Fibroblast of villous mesenchyme (primary cell): Measurements from ENCODE around the gene ARMH1. TPM values are rescaled to one million over a fixed set of nuclear protein-coding genes. Genes with fewer than 3 reads are reported as not detected.

Experiments used
- DNase-seq: peaks from one replicate; pipeline ENCODE4 v3.0.0-alpha.2; 2010; ENCODE audit warnings: low read depth
- H3K4me3 ChIP-seq: 2 replicates; pipeline ENCODE4 v1.5.1; 2011; ENCODE audit warnings: low read depth, mild to moderate bottlenecking, low read length
- total RNA-seq: library from RNA; depleted of rRNA; stranded (reverse); fragments of >200 nt; gene quantifications from 2 replicates; pipeline ENCODE4 v1.2.3, GENCODE V29; 2012
- TF ChIP-seq, protein P1 (sequence below): IDR thresholded peaks from 2 replicates; pipeline ENCODE4 v1.5.1; 2012; ENCODE audit warnings: low read depth, mild to moderate bottlenecking, low read length; ENCODE audit not compliant: insufficient read depth

The ARMH1 gene
- total RNA-seq, 1 donor = 0.43 TPM

DNA sequence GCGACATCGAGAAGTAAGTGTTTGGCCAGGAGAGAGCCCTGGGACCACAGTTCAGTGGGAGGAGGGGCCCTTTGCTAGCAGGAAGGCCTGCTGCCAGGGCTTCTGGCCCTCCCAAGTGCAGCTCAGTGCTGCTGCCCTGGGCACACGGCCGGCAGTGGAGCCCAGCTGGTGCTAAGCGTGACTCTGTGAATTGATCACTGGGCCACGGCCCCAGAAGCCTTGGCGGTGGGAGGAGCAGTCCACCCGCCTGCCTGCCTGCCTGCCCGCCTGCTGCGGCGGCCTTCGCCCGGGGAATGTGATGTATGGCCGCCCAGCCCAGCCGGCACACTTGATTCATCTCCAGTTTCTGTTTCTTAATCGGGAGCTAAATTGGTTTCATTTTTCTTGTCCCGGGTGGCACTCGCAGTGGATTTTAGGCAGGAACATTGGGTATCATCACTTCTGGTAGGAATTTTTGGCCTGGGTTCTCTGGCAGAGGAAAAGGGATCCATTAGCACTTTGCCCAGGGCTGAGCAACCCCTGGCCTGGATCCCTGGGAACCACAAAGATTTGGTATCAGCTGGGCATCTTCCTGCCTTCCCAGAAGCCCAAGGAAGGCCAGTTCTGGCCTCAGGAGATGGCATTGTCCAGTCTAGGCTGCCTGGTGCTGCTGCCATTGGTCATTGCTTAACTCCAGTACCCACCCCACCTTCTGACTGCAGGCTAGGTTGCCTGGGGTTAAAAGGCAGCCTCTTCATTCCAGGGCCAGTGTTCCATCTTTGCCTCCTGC lies 28.9 kb upstream of the ARMH1 start:
- TF ChIP-seq, protein P1, sequence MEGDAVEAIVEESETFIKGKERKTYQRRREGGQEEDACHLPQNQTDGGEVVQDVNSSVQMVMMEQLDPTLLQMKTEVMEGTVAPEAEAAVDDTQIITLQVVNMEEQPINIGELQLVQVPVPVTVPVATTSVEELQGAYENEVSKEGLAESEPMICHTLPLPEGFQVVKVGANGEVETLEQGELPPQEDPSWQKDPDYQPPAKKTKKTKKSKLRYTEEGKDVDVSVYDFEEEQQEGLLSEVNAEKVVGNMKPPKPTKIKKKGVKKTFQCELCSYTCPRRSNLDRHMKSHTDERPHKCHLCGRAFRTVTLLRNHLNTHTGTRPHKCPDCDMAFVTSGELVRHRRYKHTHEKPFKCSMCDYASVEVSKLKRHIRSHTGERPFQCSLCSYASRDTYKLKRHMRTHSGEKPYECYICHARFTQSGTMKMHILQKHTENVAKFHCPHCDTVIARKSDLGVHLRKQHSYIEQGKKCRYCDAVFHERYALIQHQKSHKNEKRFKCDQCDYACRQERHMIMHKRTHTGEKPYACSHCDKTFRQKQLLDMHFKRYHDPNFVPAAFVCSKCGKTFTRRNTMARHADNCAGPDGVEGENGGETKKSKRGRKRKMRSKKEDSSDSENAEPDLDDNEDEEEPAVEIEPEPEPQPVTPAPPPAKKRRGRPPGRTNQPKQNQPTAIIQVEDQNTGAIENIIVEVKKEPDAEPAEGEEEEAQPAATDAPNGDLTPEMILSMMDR = no peak
- no peak for DNase-seq
- H3K4me3 ChIP-seq = no peak overlapping the region

DNA sequence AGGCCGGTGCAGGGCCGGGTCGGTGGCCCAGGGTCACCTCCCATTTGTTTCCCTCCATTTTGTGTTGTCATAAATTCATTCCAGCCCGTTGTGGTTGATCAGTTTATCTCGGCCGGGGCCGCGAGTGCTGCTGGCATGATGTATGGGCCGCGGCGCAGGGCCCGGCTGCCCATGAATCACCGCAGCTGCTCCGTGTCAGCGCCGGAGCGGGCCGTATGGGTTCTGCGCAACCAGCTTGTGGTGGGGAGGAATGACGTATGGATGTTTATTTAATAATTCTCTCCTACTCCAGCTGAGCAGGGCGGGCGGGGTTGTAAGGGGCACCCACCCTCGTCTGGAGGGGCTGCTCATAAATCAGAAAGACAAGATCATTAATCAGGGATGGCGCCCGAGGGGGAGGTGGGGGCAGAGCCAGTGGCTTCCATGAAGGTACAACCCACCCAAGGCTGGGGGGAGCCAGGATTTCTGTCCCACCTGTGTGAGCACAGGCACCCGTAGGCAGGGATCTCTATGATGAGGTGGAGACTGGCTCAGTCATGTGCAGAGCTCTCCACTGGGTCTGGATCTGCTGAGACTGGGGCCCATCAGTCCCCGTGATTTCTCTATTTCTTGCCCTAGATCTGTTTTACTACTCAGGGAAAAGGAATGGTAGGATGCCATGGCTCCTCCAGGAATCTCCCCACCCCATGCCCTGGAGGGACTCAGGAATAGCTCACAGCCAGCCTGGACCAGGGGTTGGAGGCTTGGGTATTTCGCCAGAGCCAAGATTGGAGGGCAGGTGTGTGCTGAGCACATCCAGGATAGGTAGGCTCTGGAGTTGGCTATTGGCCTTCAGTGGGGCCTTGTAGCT lies 28.0 kb upstream of the ARMH1 start:
- no peak for DNase-seq

DNA sequence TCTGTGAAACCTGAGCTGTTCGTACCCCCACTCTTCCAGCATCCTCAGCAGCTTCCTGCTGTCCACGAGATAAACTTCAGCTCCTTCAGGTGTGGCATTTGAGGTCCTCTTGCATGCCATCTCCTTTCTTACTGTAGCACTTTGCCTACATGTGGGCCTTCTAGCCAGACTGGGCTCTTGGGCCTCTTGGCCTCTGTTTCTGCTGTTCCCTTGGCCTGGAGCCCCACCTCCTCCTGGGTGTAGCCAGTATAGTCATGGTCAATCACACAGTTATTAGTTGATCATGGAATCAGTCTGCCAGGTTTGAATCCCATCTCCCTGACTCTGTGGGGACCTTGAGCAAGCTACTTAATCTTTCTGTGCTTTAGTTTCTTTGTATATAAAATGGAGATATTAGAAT lies 26.6 kb upstream of the ARMH1 start:
- no peak overlapping the region for H3K4me3 ChIP-seq
- no peak for DNase-seq
- TF ChIP-seq, protein P1 = no peak

More for the DNA sequence above, 28.0 kb upstream of the ARMH1 start:
- TF ChIP-seq, protein P1 = no peak
- no peak overlapping the region for H3K4me3 ChIP-seq

DNA sequence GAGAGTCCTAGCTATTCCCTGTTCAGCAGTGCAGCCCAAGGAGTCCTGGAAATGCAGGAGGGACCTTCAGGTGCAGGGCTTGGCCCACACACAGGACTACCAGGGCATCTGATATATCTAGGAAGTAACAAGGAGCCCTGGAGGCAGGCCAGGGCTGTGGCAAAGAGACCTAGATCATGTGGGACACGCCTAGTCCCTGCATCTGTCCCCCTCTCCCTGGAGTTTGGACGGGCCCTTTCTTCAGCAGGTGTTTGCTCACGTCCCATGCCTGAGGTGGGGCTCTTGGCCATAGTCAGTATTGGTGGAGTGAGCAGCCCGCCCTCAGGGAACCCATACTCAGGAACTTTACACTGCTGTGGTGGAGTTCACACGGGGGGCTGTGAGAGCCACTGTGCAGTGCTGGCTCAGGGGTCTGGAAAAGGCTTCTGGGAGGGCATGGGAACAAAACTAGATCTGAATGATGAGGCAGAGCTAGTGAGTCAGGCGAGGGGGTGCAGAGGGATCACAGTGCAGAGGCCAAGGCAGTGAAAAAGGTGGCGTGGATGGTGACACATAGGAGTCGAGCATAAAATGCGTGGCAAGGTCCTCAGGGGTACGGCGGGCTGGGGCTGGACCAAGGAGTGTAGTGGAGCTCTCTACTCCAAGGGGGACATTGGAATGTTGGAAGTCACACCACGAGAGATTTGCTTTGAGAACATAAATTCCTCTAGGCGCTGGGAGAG lies 25.8 kb upstream of the ARMH1 start:
- TF ChIP-seq, protein P1 = no peak
- no peak for DNase-seq
- no peak overlapping the region for H3K4me3 ChIP-seq

DNA sequence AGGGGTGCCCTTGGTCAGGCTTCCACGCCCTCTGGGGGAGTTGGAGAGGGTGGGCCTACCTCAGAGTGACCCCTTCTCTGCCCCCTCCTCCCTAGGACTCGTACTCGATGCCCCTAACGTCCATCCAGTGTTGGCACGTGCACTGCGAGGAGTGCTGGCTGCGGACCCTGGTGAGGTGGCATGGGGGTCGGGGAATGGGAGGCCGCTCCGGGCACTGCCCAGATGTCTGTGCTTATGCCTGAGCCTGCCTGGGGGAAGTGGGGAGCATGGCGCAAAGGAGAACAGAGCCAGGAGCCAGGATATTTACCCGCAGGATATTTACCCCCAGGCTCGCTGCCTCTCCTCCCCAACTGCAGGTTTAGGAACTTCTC lies 24.7 kb upstream of the ARMH1 start:
- no peak overlapping the region for H3K4me3 ChIP-seq
- DNase-seq = no peak
- TF ChIP-seq, protein P1 = no peak

DNA sequence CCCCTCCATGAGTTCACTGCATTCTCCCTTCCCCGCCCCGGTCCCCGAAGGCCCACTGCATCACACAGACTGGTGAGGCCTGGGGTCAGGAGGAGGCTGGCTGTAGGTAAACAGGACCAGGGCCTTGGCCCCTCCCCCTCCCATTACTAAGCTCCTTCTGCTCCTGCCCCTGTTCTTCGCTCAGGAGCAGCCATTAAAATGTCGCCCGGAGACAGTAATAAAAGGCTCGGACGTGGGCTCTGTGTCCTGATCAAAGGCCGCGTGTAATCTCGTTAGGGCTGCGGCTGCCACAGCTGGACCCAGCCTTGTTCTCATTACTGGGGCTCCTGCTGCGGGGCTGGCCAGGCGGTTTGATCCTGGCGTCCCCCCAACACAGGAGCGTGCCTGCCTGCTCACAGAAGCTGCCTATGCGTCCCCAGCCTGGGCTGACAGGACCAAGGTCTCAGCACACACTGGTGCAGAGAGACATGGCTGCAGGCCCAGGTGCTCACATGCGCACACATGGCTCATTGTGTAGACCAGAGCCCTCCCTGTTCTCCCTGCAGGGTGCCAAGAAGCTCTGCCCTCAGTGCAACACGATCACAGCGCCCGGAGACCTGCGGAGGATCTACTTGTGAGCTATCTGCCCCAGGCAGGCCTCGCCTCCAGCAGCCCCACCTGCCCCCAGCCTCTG lies 24.2 kb upstream of the ARMH1 start:
- no peak overlapping the region for H3K4me3 ChIP-seq
- TF ChIP-seq, protein P1 = no peak
- DNase-seq = no peak
